Measurements from ENCODE around the gene KCNJ18.
"Not testable (repeated sequence)": the region's sequence is repeated elsewhere in the genome, so short reads cannot be mapped to it uniquely, and the experiment has no call there.

The KCNJ18 gene

DNA sequence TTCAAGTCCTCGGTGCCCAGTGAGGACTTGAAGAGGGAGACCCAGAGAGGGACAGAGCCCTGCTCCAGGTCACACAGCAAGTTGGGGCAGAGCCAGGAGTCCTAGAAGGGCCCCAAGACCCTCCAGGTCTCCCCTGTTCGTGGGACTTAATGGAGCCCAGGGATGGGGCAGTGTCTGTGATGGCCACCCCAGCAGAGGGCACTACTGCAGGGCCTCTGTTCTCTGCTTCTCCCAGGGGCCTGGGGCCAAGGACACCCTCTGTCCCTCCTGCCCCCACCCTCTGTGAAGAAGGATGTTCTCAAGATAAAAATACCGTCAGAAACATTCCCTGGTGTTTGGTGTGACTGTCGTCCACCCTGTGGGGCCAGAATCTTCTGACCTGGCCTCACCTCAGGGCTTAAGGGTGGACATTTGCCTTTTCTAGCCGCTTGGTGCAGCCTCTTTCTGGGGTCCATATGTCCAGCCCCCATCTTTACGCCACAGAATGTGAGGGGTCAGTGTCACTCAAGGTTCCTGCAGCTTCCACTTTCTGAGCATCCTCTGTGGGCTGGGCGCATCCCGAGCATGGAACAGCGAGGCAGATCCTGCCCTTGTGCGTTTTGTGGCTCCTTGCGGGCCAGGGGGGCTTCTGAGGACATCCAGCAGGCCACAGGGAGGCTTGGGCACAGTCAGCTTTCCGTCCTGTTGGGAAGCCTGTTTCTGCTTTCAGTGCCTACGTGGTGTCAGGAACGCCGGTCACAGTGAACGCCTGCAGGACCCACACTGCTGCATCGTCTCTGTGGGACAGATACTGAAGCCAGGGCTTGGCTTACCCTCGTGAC lies at the start of gene KCNJ18:
Gene KCNJ18, plus strand, starts transcription at position 641 of the 821 bp plus-strand sequence. CDS start 10,264 bp downstream, outside the sequence.
- DNase-seq (ENCODE audit: low read depth), result not testable (repeated sequence)

DNA sequence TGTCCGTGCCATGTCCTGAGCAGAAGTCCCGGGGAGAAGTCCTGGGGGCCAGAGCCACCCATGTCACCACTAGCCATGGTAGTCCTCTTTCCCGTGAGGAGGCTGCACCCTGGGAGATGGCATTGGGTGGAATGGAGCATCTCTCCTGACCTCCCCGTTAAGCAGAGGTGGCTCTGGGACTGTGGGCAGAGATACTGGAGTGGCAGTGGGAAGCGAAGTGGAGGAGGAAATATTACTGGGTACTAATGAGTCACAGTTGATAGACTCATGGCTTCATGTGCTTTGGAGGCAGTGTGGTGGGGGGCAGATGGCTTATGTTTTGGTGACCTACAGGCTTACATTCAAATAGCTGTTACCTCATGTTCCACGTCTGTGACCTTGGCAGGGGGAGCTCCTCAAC lies 44.2 kb upstream of the KCNJ18 start:
- DNase-seq (ENCODE audit: low read depth), result not testable (repeated sequence)

GRCh38 chr17:21650043-21650442 lies 42.3 kb upstream of the KCNJ18 start:
- not testable (repeated sequence) for DNase-seq (ENCODE audit: low read depth)

- not testable (repeated sequence) for DNase-seq (ENCODE audit: low read depth)
Observed at GRCh38 chr17:21652049-21652448, 40.3 kb upstream of the KCNJ18 start.

GRCh38 chr17:21653211-21653610 lies 39.1 kb upstream of the KCNJ18 start:
- not testable (repeated sequence) for DNase-seq (ENCODE audit: low read depth)

DNA sequence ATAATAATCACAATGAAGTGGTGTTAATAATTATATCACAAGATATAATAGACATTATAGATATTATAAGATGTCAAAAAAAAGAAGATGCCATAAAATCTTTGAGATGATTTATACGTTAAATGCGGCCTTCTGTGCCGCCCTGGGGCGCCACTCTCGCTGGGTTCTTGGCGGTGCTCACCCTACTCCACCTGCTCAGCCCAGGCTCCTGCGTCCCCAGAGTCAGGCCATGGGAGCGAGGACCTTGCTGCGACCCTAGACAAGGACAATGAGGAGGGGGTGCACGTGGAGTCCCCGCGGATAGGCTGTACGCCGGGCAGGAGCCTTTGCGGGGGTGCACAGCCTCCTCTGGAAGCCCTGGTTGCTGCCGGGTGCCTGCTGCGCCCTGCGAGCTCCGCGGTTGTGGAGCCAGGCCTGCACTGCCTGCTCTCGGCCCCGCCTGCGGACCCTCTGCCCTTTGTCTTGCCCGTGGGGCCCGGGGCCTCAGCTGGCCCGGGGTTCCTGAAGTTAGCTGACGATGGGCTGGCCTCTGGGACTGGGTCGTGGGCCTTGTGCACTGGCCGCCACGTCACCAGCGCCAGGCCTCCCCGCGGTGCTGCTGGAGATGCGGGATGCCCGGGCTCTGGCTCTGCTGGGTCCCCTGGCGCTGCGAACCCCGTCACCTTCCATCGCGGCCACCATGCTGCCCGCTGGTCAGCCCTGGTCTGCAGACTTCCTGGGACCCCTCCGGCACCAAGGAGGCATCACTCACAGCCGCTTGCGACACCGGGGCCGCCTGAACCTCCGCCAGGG lies 35.6 kb upstream of the KCNJ18 start:
- not testable (repeated sequence) for DNase-seq (ENCODE audit: low read depth)

- DNase-seq (ENCODE audit: low read depth), result not testable (repeated sequence)
Observed at GRCh38 chr17:21659635-21660034, 32.7 kb upstream of the KCNJ18 start.

- DNase-seq (ENCODE audit: low read depth), result not testable (repeated sequence)
Observed at GRCh38 chr17:21661455-21661854, 30.9 kb upstream of the KCNJ18 start.

- not testable (repeated sequence) for DNase-seq (ENCODE audit: low read depth)
Observed at GRCh38 chr17:21663166-21663565, 29.2 kb upstream of the KCNJ18 start.

- DNase-seq (ENCODE audit: low read depth), result not testable (repeated sequence)
Observed at GRCh38 chr17:21663614-21664474, 28.5 kb upstream of the KCNJ18 start.

- DNase-seq (ENCODE audit: low read depth), result not testable (repeated sequence)
Observed at GRCh38 chr17:21665171-21665570, 27.2 kb upstream of the KCNJ18 start.

DNA sequence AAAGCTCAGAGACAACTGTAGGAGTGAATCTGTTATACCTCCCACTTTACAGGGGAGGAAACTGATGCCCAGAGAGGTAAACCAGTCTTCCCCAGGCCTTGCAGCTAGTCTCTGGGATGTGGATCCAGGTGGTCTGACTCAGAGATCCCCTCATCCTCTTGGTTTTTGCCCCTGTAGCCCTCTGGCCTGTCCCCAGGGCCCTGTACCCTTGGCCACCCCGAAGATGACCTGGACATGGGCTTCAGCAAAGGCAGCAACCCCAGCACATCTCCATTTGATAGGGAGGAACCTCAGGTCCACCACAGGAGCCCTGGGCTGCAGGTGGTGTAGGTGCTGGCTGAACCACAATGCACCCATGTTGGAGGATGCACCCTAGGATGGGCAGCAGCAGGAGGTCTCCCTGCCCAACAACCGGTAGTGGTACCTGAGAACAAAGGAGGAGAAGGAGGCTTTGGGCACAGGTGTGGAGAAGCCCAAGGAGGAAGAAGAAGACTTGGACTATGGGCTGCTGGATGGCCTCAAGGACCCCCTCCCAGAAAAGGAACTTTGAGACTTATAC lies 26.3 kb upstream of the KCNJ18 start:
- DNase-seq (ENCODE audit: low read depth), result not testable (repeated sequence)

DNA sequence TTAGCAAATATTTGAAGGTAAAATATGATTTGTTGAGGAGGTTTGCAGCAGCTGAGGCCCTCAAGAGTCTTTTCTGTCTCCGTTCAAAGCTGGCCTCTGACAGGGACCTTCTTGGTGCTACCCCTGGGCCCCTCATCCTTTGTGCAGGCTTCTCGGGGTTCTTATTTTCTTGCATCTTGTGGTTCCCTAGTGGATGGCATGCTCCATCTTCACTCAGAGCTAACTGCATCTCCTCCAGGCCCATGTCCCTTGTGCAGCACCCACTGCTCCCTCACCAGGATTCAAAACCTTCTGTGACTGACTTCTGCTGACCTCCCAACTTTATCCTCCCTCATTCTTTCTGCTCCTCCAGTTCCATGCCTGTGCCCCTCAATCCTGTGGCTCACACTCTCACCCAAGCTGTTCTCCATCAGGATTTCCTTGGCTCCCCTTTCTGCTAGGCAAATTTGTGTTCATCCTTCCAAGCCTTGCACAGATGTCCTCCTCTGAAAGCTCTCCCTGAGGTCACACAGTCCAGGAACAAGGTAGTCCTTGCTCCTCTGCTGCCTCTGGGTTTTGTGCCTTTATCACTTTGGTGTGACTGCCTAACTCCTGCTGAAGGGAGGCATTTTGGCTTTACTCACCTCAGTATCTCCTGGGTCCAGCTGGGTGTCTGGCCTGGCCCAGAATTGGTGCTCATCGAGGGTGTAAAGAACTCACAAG lies 25.5 kb upstream of the KCNJ18 start:
- not testable (repeated sequence) for DNase-seq (ENCODE audit: low read depth)

DNA sequence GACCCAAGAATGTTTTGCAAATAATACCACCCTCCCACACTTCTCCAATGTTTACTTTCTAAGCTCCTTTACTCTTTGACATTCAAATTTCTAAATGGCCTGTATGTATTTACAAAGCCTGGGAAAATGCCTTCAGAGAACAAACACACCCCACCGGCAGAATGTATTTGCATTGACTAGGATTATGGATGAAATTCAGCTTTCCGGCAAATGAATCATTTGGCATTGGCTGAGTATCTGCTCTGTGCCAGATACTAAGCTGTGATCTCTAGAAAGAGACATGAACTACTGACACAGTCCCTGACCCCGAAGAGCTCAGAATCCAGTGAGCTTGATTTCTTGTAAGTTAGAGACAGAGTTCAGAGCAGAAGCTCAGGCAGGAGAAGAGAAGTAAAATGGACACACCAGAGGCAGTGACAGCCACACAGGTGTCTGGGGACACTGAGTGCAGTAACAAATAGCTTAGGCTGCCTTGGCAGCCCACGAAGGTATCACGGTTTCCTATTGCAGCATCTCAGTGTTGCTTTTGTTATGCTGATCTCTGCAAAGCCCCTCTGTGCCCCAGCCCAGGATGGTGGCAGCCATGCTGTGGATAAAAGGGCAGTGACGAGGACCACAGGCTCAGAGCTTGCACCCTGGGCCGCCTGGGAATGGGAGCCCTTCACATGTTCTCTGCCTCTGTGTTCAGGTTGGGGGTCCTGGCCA lies 24.8 kb upstream of the KCNJ18 start:
- not testable (repeated sequence) for DNase-seq (ENCODE audit: low read depth)

GRCh38 chr17:21668118-21668488 lies 24.2 kb upstream of the KCNJ18 start:
- DNase-seq (ENCODE audit: low read depth), result not testable (repeated sequence)

GRCh38 chr17:21668746-21669508 lies 23.4 kb upstream of the KCNJ18 start:
- not testable (repeated sequence) for DNase-seq (ENCODE audit: low read depth)

GRCh38 chr17:21669616-21670360 lies 22.5 kb upstream of the KCNJ18 start:
- not testable (repeated sequence) for DNase-seq (ENCODE audit: low read depth)

GRCh38 chr17:21670361-21671155 lies 21.8 kb upstream of the KCNJ18 start:
- not testable (repeated sequence) for DNase-seq (ENCODE audit: low read depth)

Data from GM04503 (cell line).